22Rv1 (cell line): ENCODE measurements around the gene ADGRA1.

ENCODE experiments used
- H3K27ac ChIP-seq: fragments of 450-650 bp; 2 replicates; pipeline ENCODE4 v1.5.1; 2017
- ZFX ChIP-seq: fragments of 450-650 bp; IDR thresholded peaks from 2 replicates; pipeline ENCODE4 v1.6.1; 2017; ENCODE audit warnings: antibody characterized with exemption, borderline replicate concordance
- TF ChIP-seq, protein P1 (sequence below): fragments of 450-650 bp; IDR thresholded peaks from 2 replicates; pipeline ENCODE4 v1.5.1; 2017; ENCODE audit warnings: mild to moderate bottlenecking

Gene ADGRA1

DNA sequence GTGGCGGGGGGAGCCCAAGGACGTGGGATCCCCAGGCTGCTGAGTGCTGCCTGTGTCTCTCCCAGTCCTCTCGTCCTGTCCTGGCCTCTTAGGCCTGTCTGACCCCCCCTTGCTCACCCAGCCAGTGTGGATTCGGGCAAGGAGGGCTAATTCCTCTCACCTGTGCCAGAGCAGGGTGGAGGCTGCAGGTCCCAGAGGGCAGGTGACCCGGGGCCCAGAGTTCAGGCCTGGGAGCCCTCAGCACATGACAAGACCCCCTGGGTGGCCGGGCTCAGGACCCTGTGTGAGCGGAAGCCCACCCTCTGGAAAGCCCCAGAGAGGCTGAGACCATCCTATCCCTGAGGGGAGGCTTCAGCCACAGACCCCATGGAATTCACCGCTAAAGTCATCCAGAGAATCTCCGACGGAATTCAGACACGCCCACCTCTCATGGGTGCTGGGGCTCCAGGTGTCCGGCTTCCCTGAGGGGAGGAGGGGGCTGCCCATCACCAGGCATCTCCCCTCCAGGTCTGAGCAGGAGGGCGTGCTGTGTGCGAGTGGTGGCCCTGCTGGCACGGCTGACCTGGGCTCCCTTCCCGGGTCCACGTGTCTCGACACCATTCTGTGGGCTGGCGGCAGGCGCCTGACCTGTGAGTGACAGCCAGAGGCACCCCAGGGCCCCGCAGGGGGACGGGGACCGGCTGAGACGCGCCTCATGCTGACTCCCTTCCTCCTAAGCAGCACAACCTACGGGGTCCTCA lies 77.3 kb downstream of the ADGRA1 start:
- TF ChIP-seq, protein P1, sequence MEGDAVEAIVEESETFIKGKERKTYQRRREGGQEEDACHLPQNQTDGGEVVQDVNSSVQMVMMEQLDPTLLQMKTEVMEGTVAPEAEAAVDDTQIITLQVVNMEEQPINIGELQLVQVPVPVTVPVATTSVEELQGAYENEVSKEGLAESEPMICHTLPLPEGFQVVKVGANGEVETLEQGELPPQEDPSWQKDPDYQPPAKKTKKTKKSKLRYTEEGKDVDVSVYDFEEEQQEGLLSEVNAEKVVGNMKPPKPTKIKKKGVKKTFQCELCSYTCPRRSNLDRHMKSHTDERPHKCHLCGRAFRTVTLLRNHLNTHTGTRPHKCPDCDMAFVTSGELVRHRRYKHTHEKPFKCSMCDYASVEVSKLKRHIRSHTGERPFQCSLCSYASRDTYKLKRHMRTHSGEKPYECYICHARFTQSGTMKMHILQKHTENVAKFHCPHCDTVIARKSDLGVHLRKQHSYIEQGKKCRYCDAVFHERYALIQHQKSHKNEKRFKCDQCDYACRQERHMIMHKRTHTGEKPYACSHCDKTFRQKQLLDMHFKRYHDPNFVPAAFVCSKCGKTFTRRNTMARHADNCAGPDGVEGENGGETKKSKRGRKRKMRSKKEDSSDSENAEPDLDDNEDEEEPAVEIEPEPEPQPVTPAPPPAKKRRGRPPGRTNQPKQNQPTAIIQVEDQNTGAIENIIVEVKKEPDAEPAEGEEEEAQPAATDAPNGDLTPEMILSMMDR, result no peak
- no peak for TF ChIP-seq ZFX
- H3K27ac ChIP-seq, result no peak overlapping the region

- no peak overlapping the region for H3K27ac ChIP-seq
- TF ChIP-seq ZFX, result no peak
- TF ChIP-seq, protein P1, result no peak
Observed at GRCh38 chr10:133165556-133166503, 78.1 kb downstream of the ADGRA1 start.

GRCh38 chr10:133166504-133166827 lies 78.7 kb downstream of the ADGRA1 start:
- no peak overlapping the region for H3K27ac ChIP-seq
- TF ChIP-seq ZFX, result no peak
- TF ChIP-seq, protein P1, result no peak

GRCh38 chr10:133166828-133167692 lies 79.3 kb downstream of the ADGRA1 start:
- no peak overlapping the region for H3K27ac ChIP-seq
- TF ChIP-seq, protein P1, result no peak
- TF ChIP-seq ZFX, result no peak

DNA sequence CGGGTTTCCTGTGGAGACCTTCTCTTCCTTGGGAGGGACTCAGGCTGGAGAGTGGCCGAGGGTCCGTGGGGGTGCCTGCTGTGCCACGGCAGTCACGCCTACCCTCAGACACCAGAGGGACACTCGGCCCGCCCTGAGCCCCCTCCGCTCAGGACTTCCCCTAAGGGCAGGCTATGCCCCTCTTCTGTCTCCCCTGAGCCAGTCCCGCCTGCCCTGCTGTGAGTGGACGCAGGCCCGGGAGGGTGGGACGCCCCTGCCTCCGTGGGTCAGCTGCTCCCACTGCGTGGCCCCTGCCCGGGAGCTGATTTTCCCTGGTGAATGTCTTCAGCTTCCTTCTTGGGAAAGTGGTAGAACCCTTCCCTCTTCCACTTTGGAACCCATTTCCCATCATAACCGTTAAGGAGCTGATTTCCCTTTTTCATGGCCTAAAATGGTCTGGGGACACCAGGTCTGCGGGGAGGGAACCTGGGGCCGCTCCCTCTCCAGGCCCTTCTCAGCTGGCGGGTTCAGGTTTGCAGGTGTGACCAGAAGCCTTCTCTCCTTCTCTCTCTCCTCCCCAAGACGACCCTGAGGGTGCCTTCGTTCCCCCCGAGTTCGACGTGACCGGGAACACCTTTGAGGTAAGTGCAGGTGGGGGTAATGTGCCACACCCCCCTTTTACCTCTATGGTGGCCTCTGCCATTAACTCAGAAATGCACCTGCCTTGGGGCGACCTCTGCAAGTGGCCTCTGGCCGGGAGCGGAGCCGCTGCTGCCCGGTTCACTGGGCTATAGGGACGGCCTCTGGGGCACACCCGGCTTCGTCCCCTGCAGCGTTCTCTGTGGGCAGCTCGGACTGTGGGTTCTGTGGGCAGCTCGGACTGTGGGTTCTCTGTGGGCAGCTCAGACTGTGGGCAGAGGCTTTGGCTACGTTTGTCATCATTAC lies 80.2 kb downstream of the ADGRA1 start:
- TF ChIP-seq, protein P1, result no peak
- TF ChIP-seq ZFX, result no peak
- no peak overlapping the region for H3K27ac ChIP-seq

DNA sequence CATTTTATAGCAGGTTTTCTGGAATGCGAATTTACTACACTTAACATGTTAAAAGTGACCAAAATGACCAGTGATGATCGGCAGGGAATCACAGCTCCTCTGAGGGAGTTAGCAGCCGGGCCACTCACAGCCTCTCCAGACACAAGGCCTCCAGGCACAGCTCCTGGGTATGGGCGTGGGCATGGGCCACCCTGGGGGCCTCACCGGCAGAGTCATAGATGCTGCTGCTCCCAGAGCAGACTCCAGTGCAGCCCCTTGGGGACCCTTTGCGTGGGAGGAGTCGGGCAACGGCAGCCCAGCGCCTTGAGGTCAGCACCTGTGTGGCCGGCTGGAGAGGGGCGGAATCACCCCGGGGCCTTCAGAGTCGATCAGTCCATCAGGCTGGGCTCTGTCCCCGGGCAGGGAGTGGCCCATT lies 80.9 kb downstream of the ADGRA1 start:
- TF ChIP-seq, protein P1, result no peak
- TF ChIP-seq ZFX, result no peak

More for the DNA sequence above, 80.9 kb downstream of the ADGRA1 start:
- H3K27ac ChIP-seq, result no peak overlapping the region
